SKM-1 treated with dmso at 0.1 percent for 144 hours (cell line): ENCODE results near the gene TRERF1.
"Not testable (repeated sequence)": the region's sequence is repeated elsewhere in the genome, so short reads cannot be mapped to it uniquely, and the experiment has no call there.

Experiments used
- DNase-seq: peaks from one replicate; lab custom pipeline; 2025; ENCODE audit not compliant: unreplicated experiment; lab: John Stamatoyannopoulos, UW

The TRERF1 gene

GRCh38 chr6:42199106-42199981, 252.4 kb downstream of the TRERF1 start:
- no peak for DNase-seq

GRCh38 chr6:42197555-42198362, 254.0 kb downstream of the TRERF1 start:
- DNase-seq = no peak

- DNase-seq = no peak
These were observed 256.3 kb downstream of the TRERF1 start for GRCh38 chr6:42195415-42195814.

- DNase-seq = no peak
These were observed 257.7 kb downstream of the TRERF1 start for GRCh38 chr6:42194056-42194455.

GRCh38 chr6:42193491-42193894, 258.2 kb downstream of the TRERF1 start:
- DNase-seq = no peak

- not testable (repeated sequence) for DNase-seq
These were observed 259.3 kb downstream of the TRERF1 start for GRCh38 chr6:42192385-42192784.

GRCh38 chr6:42190554-42191183, 261.1 kb downstream of the TRERF1 start:
- no peak for DNase-seq

GRCh38 chr6:42188406-42188805, 263.3 kb downstream of the TRERF1 start:
- DNase-seq = no peak

- no peak for DNase-seq
These were observed 266.1 kb downstream of the TRERF1 start for GRCh38 chr6:42185597-42185996.

- no peak for DNase-seq
These were observed 267.3 kb downstream of the TRERF1 start for GRCh38 chr6:42184475-42184874.

GRCh38 chr6:42182101-42182500, 269.6 kb downstream of the TRERF1 start:
- no peak for DNase-seq

GRCh38 chr6:42179945-42180313, 271.8 kb downstream of the TRERF1 start:
- DNase-seq = no peak

- DNase-seq = no peak
These were observed 272.3 kb downstream of the TRERF1 start for GRCh38 chr6:42179261-42179944.

- DNase-seq = no peak
These were observed 274.0 kb downstream of the TRERF1 start for GRCh38 chr6:42177514-42178364.

- no peak for DNase-seq
These were observed 274.7 kb downstream of the TRERF1 start for GRCh38 chr6:42176981-42177380.

GRCh38 chr6:42175860-42176259, 275.9 kb downstream of the TRERF1 start:
- no peak for DNase-seq
